IMR-90 (cell line): ENCODE results near the gene RAVER2.

Source experiments
- CEBPB ChIP-seq: IDR thresholded peaks from 2 replicates; pipeline ENCODE4 v1.6.1; 2012; ENCODE audit warnings: low read depth, low read length, improper control_type of control experiment
- FOS ChIP-seq: fragments of 150-350 bp; IDR thresholded peaks from 2 replicates; pipeline ENCODE4 v1.6.1; 2016; ENCODE audit warnings: low read depth, low read length
- POLR2A ChIP-seq: IDR thresholded peaks from 2 replicates; pipeline ENCODE4 v1.6.1; 2012; ENCODE audit warnings: mild to moderate bottlenecking, low read depth, low read length
- RAD21 ChIP-seq: IDR thresholded peaks from 2 replicates; pipeline ENCODE4 v1.6.1; 2012; ENCODE audit warnings: low read length, improper control_type of control experiment
- RCOR1 ChIP-seq: IDR thresholded peaks from 2 replicates; pipeline ENCODE4 v1.6.1; 2012; ENCODE audit warnings: mild to moderate bottlenecking, low read length, improper control_type of control experiment; ENCODE audit not compliant: insufficient replicate concordance
- RFX5 ChIP-seq: IDR thresholded peaks from 2 replicates; pipeline ENCODE4 v1.8.0; 2012; ENCODE audit warnings: low read depth, mild to moderate bottlenecking, low read length, moderate library complexity
- TF ChIP-seq, protein P1 (sequence below): conservative IDR thresholded peaks from 2 replicates; pipeline ENCODE4 v1.5.1; 2012; ENCODE audit warnings: mild to moderate bottlenecking, low read depth, low read length, improper control_type of control experiment
- TF ChIP-seq, protein P2 (sequence below): fragments of 150-350 bp; IDR thresholded peaks from 2 replicates; pipeline ENCODE4 v1.6.1; 2017; ENCODE audit warnings: mild to moderate bottlenecking, antibody characterized with exemption, low read length, low read depth

DNA sequence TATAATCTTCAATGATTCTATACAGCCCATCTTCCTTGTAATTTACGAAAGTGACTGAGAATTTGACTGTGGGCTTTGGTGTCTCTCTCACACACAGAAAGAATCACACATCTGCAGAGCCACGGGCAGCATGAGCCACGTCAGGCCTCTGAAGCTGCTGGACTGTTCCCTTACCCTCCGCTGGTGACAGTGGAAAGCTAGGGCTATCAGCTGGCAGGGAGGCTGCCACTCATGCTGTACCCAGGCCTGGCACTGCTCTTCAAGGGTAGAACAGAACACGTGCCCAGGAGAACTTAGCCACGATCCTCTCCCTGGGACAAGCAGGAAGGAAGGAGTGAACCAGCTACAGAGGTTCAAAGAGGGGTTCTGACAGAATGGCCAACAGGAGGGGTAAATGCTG is 130.7 kb downstream of the RAVER2 start:
- TF ChIP-seq RAD21 (no peak), CEBPB (no peak), FOS (no peak), RFX5 (no peak), POLR2A (no peak), RCOR1 (no peak)
- TF ChIP-seq, protein P1, sequence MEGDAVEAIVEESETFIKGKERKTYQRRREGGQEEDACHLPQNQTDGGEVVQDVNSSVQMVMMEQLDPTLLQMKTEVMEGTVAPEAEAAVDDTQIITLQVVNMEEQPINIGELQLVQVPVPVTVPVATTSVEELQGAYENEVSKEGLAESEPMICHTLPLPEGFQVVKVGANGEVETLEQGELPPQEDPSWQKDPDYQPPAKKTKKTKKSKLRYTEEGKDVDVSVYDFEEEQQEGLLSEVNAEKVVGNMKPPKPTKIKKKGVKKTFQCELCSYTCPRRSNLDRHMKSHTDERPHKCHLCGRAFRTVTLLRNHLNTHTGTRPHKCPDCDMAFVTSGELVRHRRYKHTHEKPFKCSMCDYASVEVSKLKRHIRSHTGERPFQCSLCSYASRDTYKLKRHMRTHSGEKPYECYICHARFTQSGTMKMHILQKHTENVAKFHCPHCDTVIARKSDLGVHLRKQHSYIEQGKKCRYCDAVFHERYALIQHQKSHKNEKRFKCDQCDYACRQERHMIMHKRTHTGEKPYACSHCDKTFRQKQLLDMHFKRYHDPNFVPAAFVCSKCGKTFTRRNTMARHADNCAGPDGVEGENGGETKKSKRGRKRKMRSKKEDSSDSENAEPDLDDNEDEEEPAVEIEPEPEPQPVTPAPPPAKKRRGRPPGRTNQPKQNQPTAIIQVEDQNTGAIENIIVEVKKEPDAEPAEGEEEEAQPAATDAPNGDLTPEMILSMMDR = no peak
- TF ChIP-seq, protein P2, sequence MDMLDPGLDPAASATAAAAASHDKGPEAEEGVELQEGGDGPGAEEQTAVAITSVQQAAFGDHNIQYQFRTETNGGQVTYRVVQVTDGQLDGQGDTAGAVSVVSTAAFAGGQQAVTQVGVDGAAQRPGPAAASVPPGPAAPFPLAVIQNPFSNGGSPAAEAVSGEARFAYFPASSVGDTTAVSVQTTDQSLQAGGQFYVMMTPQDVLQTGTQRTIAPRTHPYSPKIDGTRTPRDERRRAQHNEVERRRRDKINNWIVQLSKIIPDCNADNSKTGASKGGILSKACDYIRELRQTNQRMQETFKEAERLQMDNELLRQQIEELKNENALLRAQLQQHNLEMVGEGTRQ = no peak
